HCT116 (cell line): ENCODE measurements around the gene RIMBP2. TPM values are rescaled to one million over a fixed set of nuclear protein-coding genes. Genes with fewer than 3 reads are reported as not detected.

Experiments
- ATAC-seq: fragments of 200-7000 bp; cut with Tn5 transposase; 2 replicates; pipeline ENCODE4 v1.9.1; 2020; ENCODE audit warnings: mild to moderate bottlenecking, moderate library complexity
- BruUV-seq: library from RNA; stranded (reverse); fragments of 400-500 nt; replicated peaks from 2 replicates; lab custom pipeline; 2021; lab: Mats Ljungman, UMichigan
- CTCF ChIA-PET: fragments of 300-600 bp; sonication (Branson Sonifier 250); formaldehyde crosslinking; loops from one replicate; lab custom pipeline; 2021; ENCODE audit warnings: antibody characterized with exemption; lab: Charles Lee
- POLR2A ChIA-PET: fragments of 300-600, 350-600 bp; sonication (Branson Sonifier 250); formaldehyde crosslinking; loops from one replicate; lab custom pipeline; 2021; ENCODE audit warnings: antibody characterized with exemption; lab: Charles Lee
- RAD21 ChIA-PET, 2 experiments: fragments of 300-600 bp; sonication (Branson Sonifier 250); formaldehyde crosslinking; loops; one replicate each; lab custom pipeline; 2023; ENCODE audit warnings: low total read pairs in 2 of 2; ENCODE audit not compliant: uncharacterized antibody in 2 of 2, unreplicated experiment in 2 of 2, low non-redundant PET in 1 of 2; lab: Charles Lee
- DNase-seq: peaks from one replicate; pipeline ENCODE4 v3.0.0-alpha.2; 2010; ENCODE audit warnings: low read depth, low spot score
- H2AFZ ChIP-seq: fragments of 200-600 bp; shearing (Covaris generic), sonication (generic); 2 replicates; pipeline ENCODE4 v1.6.1; 2017; ENCODE audit warnings: low read depth, mixed run types, mixed read lengths, antibody characterized with exemption, low read length; ENCODE audit not compliant: poor library complexity, severe bottlenecking
- H3K27ac ChIP-seq: 2 replicates; pipeline ENCODE4 v1.5.1; 2012; ENCODE audit warnings: low read depth, low read length
- H3K27me3 ChIP-seq: fragments of 200-600 bp; sonication (generic); 2 replicates; pipeline ENCODE4 v1.6.1; 2016; ENCODE audit warnings: mixed run types, low read length, mixed read lengths; ENCODE audit not compliant: insufficient read depth
- H3K36me3 ChIP-seq, 2 experiments: fragments of 200-500 bp in 1 of 2; fragments of 200-600 bp in 1 of 2; sonication (Bioruptor generic) in 1 of 2; sonication (generic) in 1 of 2; 2 replicates each; pipeline versions ENCODE4 v1.5.1 to v1.6.1; 2014 to 2016; ENCODE audit warnings: low read length in 2 of 2, inconsistent platforms in 1 of 2, mixed read lengths in 1 of 2, mixed run types in 1 of 2; ENCODE audit not compliant: insufficient read depth in 2 of 2, control insufficient read depth in 1 of 2
- H3K4me1 ChIP-seq, 2 experiments: fragments of 200-600 bp in 1 of 2; sonication (generic) in 1 of 2; 2 replicates each; pipeline versions ENCODE4 v1.5.1 to v1.6.1; 2012 to 2017; ENCODE audit warnings: low read length in 2 of 2, inconsistent platforms in 1 of 2, mild to moderate bottlenecking in 1 of 2, mixed read lengths in 1 of 2, mixed run types in 1 of 2, moderate library complexity in 1 of 2; ENCODE audit not compliant: insufficient read depth in 2 of 2, control insufficient read depth in 1 of 2
- H3K4me2 ChIP-seq: fragments of 200-600 bp; sonication (generic); 2 replicates; pipeline ENCODE4 v1.6.1; 2017; ENCODE audit warnings: mixed run types, low read length, mixed read lengths
- H3K4me3 ChIP-seq, 2 experiments: fragments of 200-600 bp in 1 of 2; sonication (generic) in 1 of 2; replicated peaks in 1 of 2; 2 replicates each; pipeline ENCODE4 v1.5.1; 2011 to 2016; ENCODE audit warnings: low read length in 2 of 2, control low read depth in 1 of 2, low read depth in 1 of 2, mild to moderate bottlenecking in 1 of 2, mixed read lengths in 1 of 2, mixed run types in 1 of 2
- H3K79me2 ChIP-seq: fragments of 200-600 bp; sonication (generic); 2 replicates; pipeline ENCODE4 v1.6.1; 2017; ENCODE audit warnings: mild to moderate bottlenecking, mixed run types, low read length, moderate library complexity, mixed read lengths; ENCODE audit not compliant: insufficient read depth
- H3K9ac ChIP-seq: fragments of 200-600 bp; sonication (generic); 2 replicates; pipeline ENCODE4 v1.6.1; 2016; ENCODE audit warnings: low read length, mixed read lengths
- H3K9me2 ChIP-seq: fragments of 200-600 bp; sonication (generic), shearing (Covaris generic); 2 replicates; pipeline ENCODE4 v1.6.1; 2017; ENCODE audit warnings: mixed run types, mild to moderate bottlenecking, moderate library complexity; ENCODE audit not compliant: insufficient read depth
- H3K9me3 ChIP-seq, 2 experiments: fragments of 200-500 bp in 1 of 2; fragments of 200-600 bp in 1 of 2; sonication (Bioruptor generic) in 1 of 2; sonication (generic) in 1 of 2; 2 replicates each; pipeline ENCODE4 v1.6.1; 2014 to 2017; ENCODE audit warnings: low read length in 2 of 2, mixed read lengths in 2 of 2, inconsistent platforms in 1 of 2, low read depth in 1 of 2, mild to moderate bottlenecking in 1 of 2, mixed run types in 1 of 2, moderate library complexity in 1 of 2; ENCODE audit not compliant: control insufficient read depth in 1 of 2, insufficient read depth in 1 of 2
- H4K20me1 ChIP-seq: fragments of 200-600 bp; sonication (generic), shearing (Covaris generic); 2 replicates; pipeline ENCODE4 v1.6.1; 2017; ENCODE audit warnings: mixed run types, mild to moderate bottlenecking, moderate library complexity; ENCODE audit not compliant: insufficient read depth
- CEBPB ChIP-seq: IDR thresholded peaks from 2 replicates; pipeline ENCODE4 v1.6.1; 2012; ENCODE audit warnings: low read depth
- EZH2phosphoT487 ChIP-seq: fragments of 200-600 bp; IDR thresholded peaks from 2 replicates; pipeline ENCODE4 v1.6.1; 2018; ENCODE audit warnings: antibody characterized with exemption, borderline replicate concordance
- FOSL1 ChIP-seq: IDR thresholded peaks from 2 replicates; pipeline ENCODE4 v1.6.1; 2012; ENCODE audit warnings: low read depth
- POLR2AphosphoS5 ChIP-seq: IDR thresholded peaks from 2 replicates; pipeline ENCODE4 v1.6.1; 2011; ENCODE audit warnings: mild to moderate bottlenecking, low read depth, low read length, moderate library complexity
- RAD21 ChIP-seq: IDR thresholded peaks from 2 replicates; pipeline ENCODE4 v1.6.1; 2012; ENCODE audit warnings: low read depth, mild to moderate bottlenecking
- SP1 ChIP-seq: IDR thresholded peaks from 2 replicates; pipeline ENCODE4 v1.6.1; 2012; ENCODE audit warnings: low read depth
- TCF7L2 ChIP-seq: IDR thresholded peaks from 2 replicates; pipeline ENCODE4 v1.7.0; 2011; ENCODE audit warnings: borderline replicate concordance, inconsistent platforms; ENCODE audit not compliant: insufficient read depth, insufficient read length; ENCODE audit errors: extremely low read depth
- YY1 ChIP-seq: IDR thresholded peaks from 2 replicates; pipeline ENCODE4 v1.6.1; 2011; ENCODE audit warnings: low read length, low read depth, moderate library complexity, mild to moderate bottlenecking; ENCODE audit not compliant: insufficient replicate concordance; ENCODE audit errors: extremely low read depth
- intact Hi-C: fragments of 100-400 bp; cut with micrococcal nuclease; formaldehyde crosslinking; loops from 2 replicates; pipeline ENCODE4 v1.10.0; 2022
- total RNA-seq: library from RNA; stranded (reverse); gene quantifications from one replicate; pipeline ENCODE4 v1.2.1, GENCODE V29; 2021; ENCODE audit not compliant: unreplicated experiment
- TF ChIP-seq, protein P1 (sequence below), 3 experiments: fragments of 200-600 bp in 1 of 3; sonication (generic) in 1 of 3; IDR thresholded peaks in 2 of 3; conservative IDR thresholded peaks in 1 of 3; 2 replicates each; pipeline ENCODE4 v1.5.1; 2012 to 2017; ENCODE audit warnings: low read depth in 2 of 3, low read length in 2 of 3, antibody characterized with exemption in 1 of 3, borderline replicate concordance in 1 of 3, control low read depth in 1 of 3, mild to moderate bottlenecking in 1 of 3, mixed read lengths in 1 of 3, mixed run types in 1 of 3, moderate library complexity in 1 of 3; ENCODE audit not compliant: insufficient read depth in 1 of 3
- TF ChIP-seq, protein P2 (sequence below): IDR thresholded peaks from 2 replicates; pipeline ENCODE4 v1.6.1; 2012
- TF ChIP-seq, protein P3 (sequence below): IDR thresholded peaks from 2 replicates; pipeline ENCODE4 v1.6.1; 2012

Gene RIMBP2
- total RNA-seq, 1 experiment from 2014 or later, result not detected

DNA sequence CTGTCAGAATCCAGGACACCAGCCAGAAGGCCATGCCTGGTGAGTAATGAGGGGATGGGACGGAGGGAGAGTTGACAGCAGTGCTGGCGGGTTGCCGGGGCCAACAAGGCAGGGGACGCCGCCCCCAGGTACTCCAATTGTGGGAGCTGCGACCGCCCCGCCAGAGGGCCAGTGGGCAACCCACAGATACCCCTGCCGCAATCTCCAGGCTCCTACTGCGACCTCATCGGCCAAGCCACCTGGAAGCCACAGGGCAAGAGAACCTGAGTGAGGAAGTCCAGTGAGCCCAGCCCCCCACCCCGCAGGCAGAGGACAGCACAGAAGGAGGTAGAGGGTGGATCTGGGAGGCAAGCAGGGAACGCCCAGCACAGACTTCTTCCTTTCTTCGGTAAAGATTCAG, 103.0 kb downstream of the RIMBP2 start:
- H2AFZ ChIP-seq, result no peak overlapping the region
- no TSS peak for BruUV-seq
- ChIA-PET POLR2A (no interaction called here), CTCF (no interaction called here), RAD21 (no interaction called here)
- TF ChIP-seq, protein P1, sequence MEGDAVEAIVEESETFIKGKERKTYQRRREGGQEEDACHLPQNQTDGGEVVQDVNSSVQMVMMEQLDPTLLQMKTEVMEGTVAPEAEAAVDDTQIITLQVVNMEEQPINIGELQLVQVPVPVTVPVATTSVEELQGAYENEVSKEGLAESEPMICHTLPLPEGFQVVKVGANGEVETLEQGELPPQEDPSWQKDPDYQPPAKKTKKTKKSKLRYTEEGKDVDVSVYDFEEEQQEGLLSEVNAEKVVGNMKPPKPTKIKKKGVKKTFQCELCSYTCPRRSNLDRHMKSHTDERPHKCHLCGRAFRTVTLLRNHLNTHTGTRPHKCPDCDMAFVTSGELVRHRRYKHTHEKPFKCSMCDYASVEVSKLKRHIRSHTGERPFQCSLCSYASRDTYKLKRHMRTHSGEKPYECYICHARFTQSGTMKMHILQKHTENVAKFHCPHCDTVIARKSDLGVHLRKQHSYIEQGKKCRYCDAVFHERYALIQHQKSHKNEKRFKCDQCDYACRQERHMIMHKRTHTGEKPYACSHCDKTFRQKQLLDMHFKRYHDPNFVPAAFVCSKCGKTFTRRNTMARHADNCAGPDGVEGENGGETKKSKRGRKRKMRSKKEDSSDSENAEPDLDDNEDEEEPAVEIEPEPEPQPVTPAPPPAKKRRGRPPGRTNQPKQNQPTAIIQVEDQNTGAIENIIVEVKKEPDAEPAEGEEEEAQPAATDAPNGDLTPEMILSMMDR (IDR thresholded peaks at IDR 0.05 in 2 of 3, conservative IDR thresholded peaks at IDR 0.05 in 1 of 3; ENCODE audit: borderline replicate concordance in 1 of 3, insufficient read depth in 1 of 3, low read depth in 2 of 3, low read length in 2 of 3), result no peak
- TF ChIP-seq SP1 (no peak), CEBPB (no peak), POLR2AphosphoS5 (no peak), RAD21 (no peak), TCF7L2 (no peak), YY1 (no peak), EZH2phosphoT487 (no peak), FOSL1 (no peak)
- TF ChIP-seq, protein P2, sequence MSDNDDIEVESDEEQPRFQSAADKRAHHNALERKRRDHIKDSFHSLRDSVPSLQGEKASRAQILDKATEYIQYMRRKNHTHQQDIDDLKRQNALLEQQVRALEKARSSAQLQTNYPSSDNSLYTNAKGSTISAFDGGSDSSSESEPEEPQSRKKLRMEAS, result no peak
- TF ChIP-seq, protein P3, sequence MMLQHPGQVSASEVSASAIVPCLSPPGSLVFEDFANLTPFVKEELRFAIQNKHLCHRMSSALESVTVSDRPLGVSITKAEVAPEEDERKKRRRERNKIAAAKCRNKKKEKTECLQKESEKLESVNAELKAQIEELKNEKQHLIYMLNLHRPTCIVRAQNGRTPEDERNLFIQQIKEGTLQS, result no peak
- intact Hi-C loops, result no loop called here
- no peak overlapping the region for H3K4me3 ChIP-seq
- no peak overlapping the region for H3K9ac ChIP-seq
- no peaks in the 10 kb centered on the region for H4K20me1 ChIP-seq
- no peak overlapping the region for H3K27ac ChIP-seq
- no peaks in the 10 kb centered on the region for H3K27me3 ChIP-seq
- no peaks in the 10 kb centered on the region for H3K36me3 ChIP-seq
- H3K79me2 ChIP-seq, result no peaks in the 10 kb centered on the region
- no peak for ATAC-seq
- no peaks in the 10 kb centered on the region for H3K9me2 ChIP-seq
- H3K9me3 ChIP-seq, result no peaks in the 10 kb centered on the region
- H3K4me2 ChIP-seq, result no peak overlapping the region
- no peaks in the 10 kb centered on the region for H3K4me1 ChIP-seq
- DNase-seq, result no peak
